Effector memory CD4-positive, alpha-beta T cell (primary cell): ENCODE measurements around the gene GOLGA3.
"Not testable (repeated sequence)": the region's sequence is repeated elsewhere in the genome, so short reads cannot be mapped to it uniquely, and the experiment has no call there.

Source experiments
- DNase-seq, 3 donors: peaks; one replicate each; pipeline ENCODE4 v3.0.0-alpha.2; 2020
- H3K27ac ChIP-seq: 2 replicates; pipeline ENCODE4 v1.7.0; 2013; ENCODE audit warnings: mild to moderate bottlenecking, low read length, moderate library complexity; ENCODE audit not compliant: insufficient read depth, poor library complexity, severe bottlenecking
- H3K27me3 ChIP-seq: replicated peaks from 2 replicates; pipeline ENCODE4 v1.7.0; 2013; ENCODE audit warnings: mild to moderate bottlenecking, low read length; ENCODE audit not compliant: insufficient read depth, control insufficient read depth, poor library complexity, severe bottlenecking
- H3K36me3 ChIP-seq: 2 replicates; pipeline ENCODE4 v1.7.0; 2013; ENCODE audit warnings: mild to moderate bottlenecking, low read length, moderate library complexity; ENCODE audit not compliant: control insufficient read depth, insufficient read depth
- H3K4me1 ChIP-seq: 2 replicates; pipeline ENCODE4 v1.7.0; 2013; ENCODE audit warnings: low read length, mild to moderate bottlenecking; ENCODE audit not compliant: control insufficient read depth, insufficient read depth, poor library complexity, severe bottlenecking
- H3K4me3 ChIP-seq: 2 replicates; pipeline ENCODE4 v1.7.0; 2013; ENCODE audit warnings: low read length, low read depth, mild to moderate bottlenecking; ENCODE audit not compliant: insufficient read depth, poor library complexity, severe bottlenecking
- H3K9me3 ChIP-seq: 2 replicates; pipeline ENCODE4 v1.7.0; 2013; ENCODE audit warnings: mild to moderate bottlenecking, low read length, moderate library complexity; ENCODE audit not compliant: control insufficient read depth

The GOLGA3 gene

DNA sequence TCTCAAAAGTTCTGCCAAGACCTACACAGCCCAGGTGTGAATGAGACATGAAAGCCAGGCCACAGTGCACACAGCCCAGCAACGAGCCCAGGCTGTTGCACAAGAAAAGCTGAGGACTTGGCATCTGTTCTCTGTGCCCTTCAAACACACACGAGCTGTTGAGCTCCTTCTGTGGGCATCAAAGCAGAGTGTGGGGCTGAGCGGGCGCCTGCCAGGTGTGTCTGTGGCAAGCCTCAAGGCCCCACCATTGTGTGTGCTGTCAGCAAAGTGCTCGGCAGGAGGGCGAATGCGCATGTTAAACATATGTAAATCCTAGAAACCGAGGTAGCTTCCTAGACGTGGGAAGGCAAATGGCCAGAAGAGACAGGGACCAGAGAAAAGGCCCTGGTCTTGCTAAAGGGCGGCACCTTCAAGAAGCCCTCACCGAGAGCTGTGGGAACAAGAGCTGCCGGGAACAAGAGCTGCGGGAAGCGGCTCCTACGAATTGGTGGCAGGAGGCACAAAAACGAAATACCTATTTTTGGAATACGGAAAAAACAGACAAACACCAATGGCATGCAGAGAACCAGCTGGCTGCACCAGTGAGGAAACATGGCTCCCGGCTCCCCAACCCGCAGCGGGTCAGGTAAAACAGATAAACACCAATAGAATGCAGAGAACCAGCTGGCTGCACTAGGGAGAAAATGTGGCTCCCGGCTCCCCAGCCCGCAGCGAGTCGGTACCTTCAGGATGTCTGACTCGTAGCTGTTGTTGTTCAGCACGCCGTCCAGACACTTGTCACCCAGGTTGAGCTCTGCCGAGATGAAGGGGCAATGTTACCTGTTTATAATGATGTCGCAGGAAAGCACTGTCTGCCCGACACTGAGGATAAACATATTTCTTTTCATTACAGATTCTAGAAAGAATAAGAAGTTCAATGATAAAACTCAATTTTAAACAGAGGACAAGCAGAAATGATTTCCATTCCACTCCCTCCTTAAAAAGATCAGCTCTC, 19.0 kb upstream of the GOLGA3 start:
- Histone ChIP-seq H3K4me1 (no peaks in the 10 kb centered on the region), H3K36me3 (peaks cover 59% of the 10 kb centered on the region), H3K27me3 (no peaks in the 10 kb centered on the region), H3K4me3 (no peak overlapping the region), H3K9me3 (no peaks in the 10 kb centered on the region), H3K27ac (no peak overlapping the region)
- DNase-seq: no peak

DNA sequence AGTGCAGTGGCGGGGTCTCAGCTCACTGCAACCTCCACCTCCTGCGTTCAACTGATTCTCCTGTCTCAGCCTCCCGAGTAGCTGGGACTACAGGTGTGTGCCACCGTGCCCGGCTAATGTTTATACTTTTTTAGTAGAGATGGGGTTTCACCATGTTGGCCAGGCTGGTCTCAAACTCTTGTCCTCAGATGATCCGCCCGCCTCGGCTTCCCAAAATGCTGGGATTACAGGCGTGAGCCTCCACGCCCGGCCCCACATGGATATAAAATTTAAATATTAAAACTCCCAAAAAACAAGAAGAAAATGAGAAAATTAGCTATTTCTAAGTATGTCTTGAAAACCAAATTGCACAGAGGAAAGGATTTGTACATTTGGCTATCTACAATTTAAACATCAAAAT, 16.0 kb upstream of the GOLGA3 start:
- H3K4me3 ChIP-seq, H3K27ac ChIP-seq, H3K9me3 ChIP-seq, DNase-seq, H3K4me1 ChIP-seq, H3K27me3 ChIP-seq: not testable (repeated sequence)
- peaks cover 65% of the 10 kb centered on the region for H3K36me3 ChIP-seq

DNA sequence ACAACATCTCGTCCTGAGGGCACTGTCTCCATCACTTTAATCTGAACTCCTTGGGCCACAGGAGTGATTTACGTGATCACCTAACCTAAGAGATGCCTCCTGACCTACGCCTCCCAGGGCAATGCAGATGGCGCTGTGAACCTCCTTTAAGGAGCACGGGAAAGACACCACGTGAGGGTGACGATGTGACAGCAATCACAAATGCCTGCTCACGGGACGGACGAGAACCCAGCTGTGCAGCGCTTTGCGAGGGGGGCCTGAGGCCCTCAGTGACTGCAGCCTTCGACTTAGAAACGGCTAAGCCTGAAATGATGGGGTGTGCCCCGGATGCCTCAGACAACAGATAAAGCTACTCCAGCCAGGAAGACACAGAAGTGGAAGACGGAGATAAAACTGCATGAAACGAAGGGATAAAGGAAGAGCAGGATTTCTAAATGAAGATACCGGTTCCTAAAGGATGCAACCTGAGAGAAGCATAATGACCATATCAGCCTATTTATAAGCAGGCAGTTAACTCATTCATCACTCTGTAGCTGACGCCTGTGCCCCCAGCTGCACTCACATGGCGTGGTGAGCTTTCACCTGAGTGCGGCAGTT, 13.9 kb upstream of the GOLGA3 start:
- H3K4me1 ChIP-seq: no peaks in the 10 kb centered on the region
- H3K36me3 ChIP-seq: peaks cover 52% of the 10 kb centered on the region
- no peak for DNase-seq
- no peak overlapping the region for H3K4me3 ChIP-seq
- no peak overlapping the region for H3K27ac ChIP-seq
- no peaks in the 10 kb centered on the region for H3K27me3 ChIP-seq
- no peaks in the 10 kb centered on the region for H3K9me3 ChIP-seq

GRCh38 chr12:132841151-132841550, 12.5 kb upstream of the GOLGA3 start:
- H3K9me3 ChIP-seq: no peaks in the 10 kb centered on the region
- no peak overlapping the region for H3K4me3 ChIP-seq
- no peak overlapping the region for H3K27ac ChIP-seq
- peaks cover 42% of the 10 kb centered on the region for H3K36me3 ChIP-seq
- DNase-seq: no peak
- H3K4me1 ChIP-seq: peaks cover 4% of the 10 kb centered on the region
- no peaks in the 10 kb centered on the region for H3K27me3 ChIP-seq

DNA sequence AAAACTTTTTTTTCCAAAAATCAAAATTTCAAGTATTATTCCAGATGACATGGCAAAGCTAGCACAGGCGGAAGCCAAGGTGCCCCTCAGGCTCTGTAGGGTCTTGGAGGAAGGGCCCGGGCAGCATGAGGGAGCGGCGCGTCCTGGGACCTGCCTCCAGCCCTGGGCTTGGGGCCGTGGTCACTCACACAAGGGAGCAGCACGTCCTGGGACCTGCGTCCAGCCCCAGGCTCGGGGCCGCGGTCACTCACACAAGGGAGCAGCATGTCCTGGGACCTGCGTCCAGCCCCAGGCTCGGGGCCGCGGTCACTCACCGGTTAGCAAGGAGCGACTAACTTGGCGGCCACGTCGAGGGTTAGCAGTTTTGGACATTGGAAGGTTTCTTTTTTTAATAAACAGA, 11.9 kb upstream of the GOLGA3 start:
- Histone ChIP-seq H3K36me3 (peaks cover 36% of the 10 kb centered on the region), H3K9me3 (no peaks in the 10 kb centered on the region), H3K4me1 (peaks cover 6% of the 10 kb centered on the region), H3K27ac (no peak overlapping the region), H3K4me3 (no peak overlapping the region), H3K27me3 (no peaks in the 10 kb centered on the region)
- no peak for DNase-seq

- no peaks in the 10 kb centered on the region for H3K9me3 ChIP-seq
- no peaks in the 10 kb centered on the region for H3K27me3 ChIP-seq
- peaks cover 34% of the 10 kb centered on the region for H3K36me3 ChIP-seq
- no peak overlapping the region for H3K4me3 ChIP-seq
- peaks cover 13% of the 10 kb centered on the region for H3K4me1 ChIP-seq
- H3K27ac ChIP-seq: no peak overlapping the region
- no peak for DNase-seq
These were observed 11.0 kb upstream of the GOLGA3 start for GRCh38 chr12:132839558-132840235.

DNA sequence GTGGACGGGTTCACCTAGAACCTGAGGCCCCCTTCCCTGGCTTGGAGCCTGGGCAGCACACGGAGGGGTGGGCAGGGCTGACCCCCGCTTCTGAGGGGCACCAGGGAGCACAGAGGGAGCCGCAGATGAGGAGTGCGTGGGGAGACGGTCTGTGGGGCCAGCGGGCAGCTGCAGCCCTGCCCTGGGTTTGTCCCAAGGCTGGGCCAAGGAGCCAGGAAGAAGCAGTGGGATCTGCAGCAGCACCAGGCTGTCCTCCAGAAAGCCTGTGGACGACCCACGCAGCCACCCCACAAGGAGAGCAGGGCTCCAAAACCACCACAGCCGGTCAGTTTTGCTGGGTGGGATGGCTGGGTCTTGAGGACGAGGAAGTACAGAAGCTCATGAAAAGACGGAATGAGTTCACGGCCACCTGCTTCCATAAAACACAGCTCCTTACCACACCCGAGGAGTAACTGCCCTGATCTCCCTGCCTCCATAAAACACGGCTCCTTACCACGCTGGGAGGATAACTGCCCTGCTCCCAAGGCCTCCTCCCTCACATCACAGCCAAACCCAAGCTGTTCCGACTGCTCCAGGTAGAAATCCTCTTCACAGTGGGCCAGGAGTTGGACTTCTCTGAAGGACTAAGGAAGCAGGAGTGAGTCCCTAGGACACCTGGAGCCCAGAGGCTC, 9.9 kb upstream of the GOLGA3 start:
- Histone ChIP-seq H3K9me3 (no peaks in the 10 kb centered on the region), H3K4me3 (no peak overlapping the region), H3K4me1 (peaks cover 20% of the 10 kb centered on the region), H3K36me3 (peaks cover 31% of the 10 kb centered on the region), H3K27ac (no peak overlapping the region), H3K27me3 (no peaks in the 10 kb centered on the region)
- DNase-seq: no peak

DNA sequence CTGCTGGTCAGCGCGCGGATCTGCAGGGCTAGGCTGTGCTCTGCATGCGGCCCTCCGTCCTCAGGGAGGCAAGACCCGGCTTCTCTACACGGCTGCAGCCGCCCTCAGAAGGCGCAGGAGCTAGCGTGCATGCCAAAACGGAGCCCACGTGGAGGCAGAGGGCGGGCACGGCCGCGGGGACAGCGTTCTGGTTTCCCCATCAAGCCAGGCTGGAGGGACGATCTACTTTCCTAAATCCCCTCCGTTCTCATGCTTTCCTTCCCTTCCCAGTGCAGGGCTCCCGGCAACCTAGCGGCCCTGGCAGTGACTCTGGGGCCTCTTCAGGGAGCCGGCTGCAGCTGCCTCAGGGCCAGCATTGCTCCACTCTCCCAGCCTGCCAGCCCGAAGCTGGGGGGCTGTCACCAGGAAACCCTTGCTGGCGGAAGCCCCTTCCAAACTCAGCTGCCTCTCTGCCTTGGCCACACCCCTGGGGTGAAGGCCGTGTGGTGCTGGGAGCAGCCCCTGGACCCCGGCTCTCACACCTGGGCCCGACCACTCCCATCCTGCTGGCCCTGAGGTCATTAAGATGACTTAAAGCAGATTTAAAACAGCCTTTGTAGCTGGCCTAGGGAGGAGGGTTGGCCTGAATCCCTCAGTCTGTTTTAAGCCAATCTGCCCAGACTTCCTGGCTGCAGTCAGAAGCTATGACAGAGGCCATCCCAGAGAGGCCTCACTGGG, 9.2 kb upstream of the GOLGA3 start:
- H3K9me3 ChIP-seq: no peaks in the 10 kb centered on the region
- no peak for DNase-seq
- H3K36me3 ChIP-seq: peaks cover 28% of the 10 kb centered on the region
- no peak overlapping the region for H3K4me3 ChIP-seq
- no peaks in the 10 kb centered on the region for H3K27me3 ChIP-seq
- no peak overlapping the region for H3K27ac ChIP-seq
- peaks cover 20% of the 10 kb centered on the region for H3K4me1 ChIP-seq

DNA sequence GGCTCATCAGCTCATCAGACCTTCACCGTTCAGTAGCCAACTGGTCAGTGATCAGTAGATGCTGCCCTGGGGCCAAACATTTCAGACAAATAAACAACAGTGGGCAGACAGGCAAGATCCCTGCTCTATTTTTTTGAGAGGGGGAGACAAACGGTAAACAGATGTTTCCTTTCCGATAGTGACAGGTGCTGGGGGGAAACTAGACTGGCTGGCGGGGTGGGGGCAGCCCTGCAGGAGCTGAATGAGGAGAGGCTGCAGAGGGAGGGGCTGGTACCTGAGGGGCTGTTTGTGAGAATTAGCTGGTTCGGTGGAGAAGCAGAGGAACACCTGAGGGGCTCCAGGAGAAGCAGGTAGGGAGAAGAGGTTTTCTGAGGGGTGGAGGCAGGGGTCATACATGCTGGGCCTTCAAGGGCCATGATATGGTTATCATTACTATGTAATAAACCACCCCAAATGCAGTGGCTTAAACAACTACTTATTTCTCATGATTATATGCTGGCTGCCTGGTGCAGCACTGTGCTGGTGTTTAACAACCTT, 8.2 kb upstream of the GOLGA3 start:
- Histone ChIP-seq H3K27me3 (no peaks in the 10 kb centered on the region), H3K4me3 (no peak overlapping the region), H3K4me1 (peaks cover 20% of the 10 kb centered on the region), H3K9me3 (no peaks in the 10 kb centered on the region), H3K36me3 (peaks cover 19% of the 10 kb centered on the region), H3K27ac (no peak overlapping the region)
- DNase-seq: no peak
